ENCODE results near the gene SLC9A3.

DNA sequence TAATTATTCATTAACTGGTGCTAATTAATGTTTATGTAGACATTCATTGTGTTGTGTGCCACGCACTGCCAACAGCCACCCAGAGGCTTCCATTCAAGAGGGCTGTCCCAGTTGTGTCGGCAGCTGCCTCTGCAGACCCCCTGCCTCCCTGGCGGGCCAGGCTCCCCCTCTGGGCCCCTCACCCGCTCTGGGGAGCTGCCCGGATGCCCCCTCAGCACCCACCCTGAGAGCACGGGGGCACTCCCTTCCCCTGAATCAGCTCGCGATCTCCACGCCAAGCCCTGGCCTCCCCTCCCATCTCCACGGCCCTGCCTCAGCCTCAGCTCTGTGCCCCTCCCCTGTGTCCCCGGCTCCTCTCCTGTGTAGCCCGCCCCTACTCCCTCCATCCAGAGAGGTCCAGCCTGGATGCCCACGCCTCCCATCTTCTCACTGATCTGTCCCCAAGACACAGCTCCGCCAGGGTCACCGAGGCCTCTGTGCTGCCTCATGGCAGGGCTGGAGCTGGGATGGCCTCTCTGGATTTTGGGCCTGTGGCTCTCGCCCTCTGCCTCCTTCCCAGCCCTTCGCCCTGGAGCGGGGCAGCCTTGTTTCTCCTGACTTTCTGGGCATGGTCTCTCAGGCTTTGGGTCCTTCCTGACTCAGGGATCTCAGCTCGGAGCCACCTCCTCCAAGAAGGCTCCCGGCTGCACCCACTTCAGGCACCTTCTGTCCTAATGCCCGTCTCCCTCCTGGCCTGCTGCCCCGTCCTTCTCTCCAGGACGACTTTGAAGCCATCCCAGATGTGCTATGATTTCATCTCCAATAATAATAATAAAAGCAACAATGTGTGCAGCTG lies 16.0 kb upstream of the SLC9A3 start:
- TF ChIP-seq, protein P1, sequence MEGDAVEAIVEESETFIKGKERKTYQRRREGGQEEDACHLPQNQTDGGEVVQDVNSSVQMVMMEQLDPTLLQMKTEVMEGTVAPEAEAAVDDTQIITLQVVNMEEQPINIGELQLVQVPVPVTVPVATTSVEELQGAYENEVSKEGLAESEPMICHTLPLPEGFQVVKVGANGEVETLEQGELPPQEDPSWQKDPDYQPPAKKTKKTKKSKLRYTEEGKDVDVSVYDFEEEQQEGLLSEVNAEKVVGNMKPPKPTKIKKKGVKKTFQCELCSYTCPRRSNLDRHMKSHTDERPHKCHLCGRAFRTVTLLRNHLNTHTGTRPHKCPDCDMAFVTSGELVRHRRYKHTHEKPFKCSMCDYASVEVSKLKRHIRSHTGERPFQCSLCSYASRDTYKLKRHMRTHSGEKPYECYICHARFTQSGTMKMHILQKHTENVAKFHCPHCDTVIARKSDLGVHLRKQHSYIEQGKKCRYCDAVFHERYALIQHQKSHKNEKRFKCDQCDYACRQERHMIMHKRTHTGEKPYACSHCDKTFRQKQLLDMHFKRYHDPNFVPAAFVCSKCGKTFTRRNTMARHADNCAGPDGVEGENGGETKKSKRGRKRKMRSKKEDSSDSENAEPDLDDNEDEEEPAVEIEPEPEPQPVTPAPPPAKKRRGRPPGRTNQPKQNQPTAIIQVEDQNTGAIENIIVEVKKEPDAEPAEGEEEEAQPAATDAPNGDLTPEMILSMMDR (IDR thresholded peaks at IDR 0.05): no peak
- TF ChIP-seq POLR2A (IDR thresholded peaks at IDR 0.05): no peak

All from uterus (tissue), 2 donors.